A673 (cell line): ENCODE measurements around the gene HECW1. TPM values are rescaled to one million over a fixed set of nuclear protein-coding genes. Genes with fewer than 3 reads are reported as not detected.
A peak's percentile ranks its signal among the peaks of the same experiment; 100 is the strongest.

Experiments used
- BruUV-seq: library from RNA; stranded (reverse); fragments of 400-500 nt; replicated peaks from 2 replicates; lab custom pipeline; 2021; lab: Mats Ljungman, UMichigan
- CTCF ChIA-PET: fragments of 300-600 bp; sonication (Branson Sonifier 250); formaldehyde crosslinking; loops from one replicate; lab custom pipeline; 2022; ENCODE audit warnings: antibody characterized with exemption; lab: Charles Lee
- POLR2A ChIA-PET: fragments of 300-600 bp; sonication (Branson Sonifier 250); formaldehyde crosslinking; loops from one replicate; lab custom pipeline; 2022; ENCODE audit warnings: antibody characterized with exemption; ENCODE audit not compliant: low non-redundant PET; lab: Charles Lee
- DNase-seq: peaks from one replicate; pipeline ENCODE4 v3.0.0-alpha.2; 2015; ENCODE audit warnings: low spot score
- H3K27ac ChIP-seq: fragments of 200-600 bp; sonication (generic); 2 replicates; pipeline ENCODE4 v1.5.1; 2016; ENCODE audit warnings: mixed run types, low read depth, mild to moderate bottlenecking, mixed read lengths, antibody characterized with exemption, low read length; ENCODE audit not compliant: poor library complexity, severe bottlenecking
- H3K27me3 ChIP-seq: fragments of 200-600 bp; sonication (generic); replicated peaks from 2 replicates; pipeline ENCODE4 v1.6.1; 2017; ENCODE audit warnings: mixed run types, low read depth, mild to moderate bottlenecking, mixed read lengths, antibody characterized with exemption, low read length; ENCODE audit not compliant: insufficient read depth, poor library complexity
- H3K36me3 ChIP-seq: fragments of 200-600 bp; sonication (generic); 2 replicates; pipeline ENCODE4 v1.6.1; 2016; ENCODE audit warnings: mixed run types, mild to moderate bottlenecking, mixed read lengths, antibody characterized with exemption, low read length; ENCODE audit not compliant: insufficient read depth, poor library complexity, severe bottlenecking
- H3K4me1 ChIP-seq: fragments of 200-600 bp; sonication (generic); 2 replicates; pipeline ENCODE4 v1.6.1; 2017; ENCODE audit warnings: mixed run types, mild to moderate bottlenecking, mixed read lengths, antibody characterized with exemption, low read length; ENCODE audit not compliant: insufficient read depth, poor library complexity, severe bottlenecking
- H3K4me3 ChIP-seq: fragments of 200-600 bp; sonication (generic); 2 replicates; pipeline ENCODE4 v1.5.1; 2016; ENCODE audit warnings: low read depth, mixed run types, mild to moderate bottlenecking, mixed read lengths, low read length; ENCODE audit not compliant: poor library complexity, severe bottlenecking
- H3K9me3 ChIP-seq: fragments of 200-600 bp; sonication (generic); 2 replicates; pipeline ENCODE4 v1.6.1; 2016; ENCODE audit warnings: mixed run types, low read depth, mild to moderate bottlenecking, mixed read lengths, antibody characterized with exemption, low read length; ENCODE audit not compliant: poor library complexity, severe bottlenecking
- CTCF ChIP-seq: fragments of 300-800, 200-600 bp; sonication (generic); conservative IDR thresholded peaks from 2 replicates; pipeline ENCODE4 v1.5.1; 2017; ENCODE audit warnings: low read depth, mild to moderate bottlenecking, antibody characterized with exemption, low read length, moderate library complexity, mixed read lengths
- EZH2 ChIP-seq: fragments of 200-600 bp; sonication (generic); IDR thresholded peaks from 2 replicates; pipeline ENCODE4 v1.6.1; 2017; ENCODE audit warnings: borderline replicate concordance, low read depth, mild to moderate bottlenecking, mixed read lengths, antibody characterized with exemption, low read length; ENCODE audit not compliant: poor library complexity, severe bottlenecking
- intact Hi-C: fragments of 100-400 bp; cut with micrococcal nuclease; formaldehyde crosslinking; loops from one replicate; pipeline ENCODE4 v1.10.0; 2022; ENCODE audit not compliant: unreplicated experiment
- total RNA-seq: library from RNA; stranded (reverse); gene quantifications from 2 replicates; pipeline ENCODE4 v1.2.3, GENCODE V29; 2021

HECW1 gene
- total RNA-seq, 1 experiment from 2014 or later = 0.39 TPM

GRCh38 chr7:43462836-43463235 lies 350.4 kb downstream of the HECW1 start:
- Histone ChIP-seq H3K27ac (no peak overlapping the region), H3K9me3 (no peaks in the 10 kb centered on the region), H3K27me3 (no peaks in the 10 kb centered on the region), H3K36me3 (no peaks in the 10 kb centered on the region), H3K4me3 (no peak overlapping the region), H3K4me1 (peaks cover 24% of the 10 kb centered on the region)
- intact Hi-C loops = no loop called here
- DNase-seq = no peak
- CTCF ChIA-PET = interaction anchor here (1.1 kb wide), 1 partner anchor 120 kb away, joined by 4 read pairs; the partner anchor contains the start of gene STK17A
- BruUV-seq = no TSS peak
- TF ChIP-seq CTCF = no peak
- TF ChIP-seq EZH2 = no peak
- POLR2A ChIA-PET = no interaction called here

GRCh38 chr7:43463401-43463980 lies 351.0 kb downstream of the HECW1 start:
- intact Hi-C loops = no loop called here
- Histone ChIP-seq H3K36me3 (no peaks in the 10 kb centered on the region), H3K4me1 (peaks cover 24% of the 10 kb centered on the region), H3K9me3 (no peaks in the 10 kb centered on the region), H3K27ac (no peak overlapping the region), H3K27me3 (no peaks in the 10 kb centered on the region), H3K4me3 (no peak overlapping the region)
- no peak for DNase-seq
- ChIA-PET CTCF (interaction anchor here (1.1 kb wide), 1 partner anchor 119 kb away, joined by 4 read pairs; the partner anchor contains the start of gene STK17A), POLR2A (no interaction called here)
- BruUV-seq = no TSS peak
- TF ChIP-seq CTCF (no peak), EZH2 (no peak)

- peak; percentile 77 for DNase-seq
- H3K27ac ChIP-seq = no peak overlapping the region
- no peak for TF ChIP-seq CTCF
- TF ChIP-seq EZH2 = no peak
- ChIA-PET CTCF (no interaction called here), POLR2A (no interaction called here)
- H3K9me3 ChIP-seq = no peaks in the 10 kb centered on the region
- no TSS peak for BruUV-seq
- intact Hi-C loops = no loop called here
- H3K4me3 ChIP-seq = no peak overlapping the region
- no peaks in the 10 kb centered on the region for H3K36me3 ChIP-seq
- H3K27me3 ChIP-seq = no peaks in the 10 kb centered on the region
- peaks cover 24% of the 10 kb centered on the region for H3K4me1 ChIP-seq
Observed at GRCh38 chr7:43465581-43466554, 353.4 kb downstream of the HECW1 start.
